Measurements from ENCODE around the gene MAP3K5. TPM values are rescaled to one million over a fixed set of nuclear protein-coding genes. Genes with fewer than 3 reads are reported as not detected.

Gene MAP3K5
- total and polyA plus RNA-seq, 9 of the 15 experiments (the other 6 are each of a cell fraction or from before 2014, with no cell fraction given), result 2.2 to 13.0 (median 9.9) TPM

GRCh38 chr6:136609873-136610706, 182.2 kb downstream of the MAP3K5 start (continued):
- TF ChIP-seq TBP (optimal IDR thresholded peaks at IDR 0.05; ENCODE audit: low read depth, low read length) (no peak), AFF1 (IDR thresholded peaks at IDR 0.05; ENCODE audit: low read depth in 1 of 2, partially characterized antibody in 2 of 2) (peak; percentile 15 to 71), ZNF324 (CRISPR knock-in tag; IDR thresholded peaks at IDR 0.05) (no peak), MAFK (IDR thresholded peaks at IDR 0.05; ENCODE audit: low read length) (peak; percentile 50; the same call in 1 of the 2 replicates), LEF1 (IDR thresholded peaks at IDR 0.05) (peak; percentile 37; the same call in 1 of the 2 replicates), RBBP5 (IDR thresholded peaks at IDR 0.05; ENCODE audit: borderline replicate concordance, insufficient read depth, low read length, poor library complexity, severe bottlenecking) (no peak), CBX3 (IDR thresholded peaks at IDR 0.05; ENCODE audit: borderline replicate concordance in 1 of 2, low read length in 2 of 2) (peak in 1 of 2 experiments; percentile 45; a peak in 1 of 3 replicates), THRAP3 (IDR thresholded peaks at IDR 0.05; ENCODE audit: borderline replicate concordance) (no peak), KAT2B (IDR thresholded peaks at IDR 0.05; ENCODE audit: low read depth, low read length) (no peak), ZNF589 (CRISPR knock-in tag; IDR thresholded peaks at IDR 0.05; ENCODE audit: low read depth) (peak; percentile 85), BHLHE40 (IDR thresholded peaks at IDR 0.05; ENCODE audit: low read length) (peak; percentile 23; the same call in 1 of the 2 replicates), PRMT5 (CRISPR knock-in tag; IDR thresholded peaks at IDR 0.05) (no peak), RNF2 (IDR thresholded peaks at IDR 0.05) (peak; percentile 56; the same call in 1 of the 2 replicates), RREB1 (CRISPR knock-in tag; IDR thresholded peaks at IDR 0.05) (no peak), NR2C2 (CRISPR knock-in tag; IDR thresholded peaks at IDR 0.05) (no peak), NR2C2 (tag; IDR thresholded peaks at IDR 0.05) (0 out of 2 replicates have a peak, but pooled peaks have one; percentile 2), CC2D1A (IDR thresholded peaks at IDR 0.05) (peak; percentile 62; the same call in 1 of the 2 replicates), EP300 (IDR thresholded peaks at IDR 0.05; ENCODE audit: low read length) (peak; percentile 82), HDAC2 (IDR thresholded peaks at IDR 0.05) (peak; percentile 73; the same call in 1 of the 2 replicates)
